AG10803 (cell line): ENCODE data around the gene JOSD2.

Experiments
- DNase-seq: peaks from one replicate; pipeline ENCODE4 v3.0.0; 2010; ENCODE audit warnings: low read depth
- H3K4me3 ChIP-seq: 2 replicates; pipeline ENCODE4 v1.5.1; 2011; ENCODE audit warnings: mild to moderate bottlenecking, low read length, control low read depth
- TF ChIP-seq, protein P1 (sequence below): conservative IDR thresholded peaks from 2 replicates; pipeline ENCODE4 v1.5.1; 2011; ENCODE audit warnings: mild to moderate bottlenecking, low read length, control low read depth, inconsistent platforms

JOSD2 gene

GRCh38 chr19:50462970-50463369, 48.0 kb downstream of the JOSD2 start:
- no peak overlapping the region for H3K4me3 ChIP-seq
- TF ChIP-seq, protein P1, sequence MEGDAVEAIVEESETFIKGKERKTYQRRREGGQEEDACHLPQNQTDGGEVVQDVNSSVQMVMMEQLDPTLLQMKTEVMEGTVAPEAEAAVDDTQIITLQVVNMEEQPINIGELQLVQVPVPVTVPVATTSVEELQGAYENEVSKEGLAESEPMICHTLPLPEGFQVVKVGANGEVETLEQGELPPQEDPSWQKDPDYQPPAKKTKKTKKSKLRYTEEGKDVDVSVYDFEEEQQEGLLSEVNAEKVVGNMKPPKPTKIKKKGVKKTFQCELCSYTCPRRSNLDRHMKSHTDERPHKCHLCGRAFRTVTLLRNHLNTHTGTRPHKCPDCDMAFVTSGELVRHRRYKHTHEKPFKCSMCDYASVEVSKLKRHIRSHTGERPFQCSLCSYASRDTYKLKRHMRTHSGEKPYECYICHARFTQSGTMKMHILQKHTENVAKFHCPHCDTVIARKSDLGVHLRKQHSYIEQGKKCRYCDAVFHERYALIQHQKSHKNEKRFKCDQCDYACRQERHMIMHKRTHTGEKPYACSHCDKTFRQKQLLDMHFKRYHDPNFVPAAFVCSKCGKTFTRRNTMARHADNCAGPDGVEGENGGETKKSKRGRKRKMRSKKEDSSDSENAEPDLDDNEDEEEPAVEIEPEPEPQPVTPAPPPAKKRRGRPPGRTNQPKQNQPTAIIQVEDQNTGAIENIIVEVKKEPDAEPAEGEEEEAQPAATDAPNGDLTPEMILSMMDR: no peak
- no peak for DNase-seq

GRCh38 chr19:50461066-50461875, 49.7 kb downstream of the JOSD2 start:
- TF ChIP-seq, protein P1: peak; percentile 92
- peak; percentile 56 for DNase-seq
- no peak overlapping the region for H3K4me3 ChIP-seq

- no peak overlapping the region for H3K4me3 ChIP-seq
- TF ChIP-seq, protein P1: no peak; the same call in 1 of the 2 replicates
- peak; percentile 32 for DNase-seq
Measured at GRCh38 chr19:50460161-50460765, 50.7 kb downstream of the JOSD2 start.

DNA sequence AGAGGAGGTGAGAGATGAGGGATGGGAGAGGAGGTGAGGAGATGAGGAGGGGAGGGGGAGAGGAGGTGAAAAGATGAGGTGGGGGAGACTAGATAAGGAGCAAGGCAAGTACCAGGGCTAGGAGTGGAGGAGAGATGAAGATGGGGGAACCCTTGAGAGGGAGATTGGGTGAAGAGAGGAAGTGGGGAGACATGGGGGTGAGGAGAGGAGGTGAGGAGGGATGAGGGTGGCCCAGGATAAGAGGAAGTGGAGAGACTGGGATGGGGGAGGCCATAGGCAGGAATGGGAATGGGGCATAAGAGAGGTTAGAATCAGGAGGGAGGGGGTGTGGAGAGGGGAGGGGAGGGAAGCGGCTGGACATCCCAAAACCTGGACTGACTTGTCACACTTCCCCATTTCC, 51.4 kb downstream of the JOSD2 start:
- TF ChIP-seq, protein P1: no peak
- no peak for DNase-seq
- no peak overlapping the region for H3K4me3 ChIP-seq

- TF ChIP-seq, protein P1: no peak
- H3K4me3 ChIP-seq: no peak overlapping the region
- no peak for DNase-seq
Measured at GRCh38 chr19:50459067-50459456, 51.9 kb downstream of the JOSD2 start.

DNA sequence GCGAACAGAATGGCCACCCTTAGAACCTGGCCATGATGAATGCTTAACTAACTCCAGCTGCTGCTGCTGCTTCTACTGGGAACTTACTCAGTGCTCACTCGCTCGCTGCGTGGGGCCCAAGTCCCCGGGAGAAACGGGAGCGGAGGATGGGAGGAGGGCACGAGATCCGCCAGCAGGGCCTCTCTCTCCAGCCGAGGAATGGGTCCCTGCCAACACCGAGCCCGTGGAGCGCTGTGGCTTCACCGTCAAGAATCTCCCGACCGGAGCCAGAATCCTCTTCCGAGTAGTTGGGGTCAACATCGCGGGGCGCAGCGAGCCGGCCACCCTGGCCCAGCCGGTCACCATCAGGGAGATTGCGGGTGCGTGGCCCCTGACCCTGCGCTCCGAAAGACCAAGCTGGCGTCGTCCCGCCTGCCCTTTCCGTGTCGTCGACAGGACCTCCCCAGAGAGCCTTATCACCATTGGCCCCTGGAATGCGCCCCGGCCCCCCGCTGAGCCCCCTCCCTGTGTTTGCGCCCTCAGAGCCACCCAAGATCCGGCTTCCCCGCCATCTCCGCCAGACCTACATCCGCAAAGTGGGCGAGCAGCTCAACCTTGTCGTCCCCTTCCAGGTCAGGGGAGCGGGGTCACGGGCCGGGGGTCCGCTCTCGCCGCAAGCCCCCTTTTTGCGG, 52.5 kb downstream of the JOSD2 start:
- no peak overlapping the region; the same call in 1 of the 2 replicates for H3K4me3 ChIP-seq
- peak; percentile 39 for DNase-seq
- TF ChIP-seq, protein P1: no peak
